K562 (cell line): ENCODE results near the gene FAM187B. TPM values are rescaled to one million over a fixed set of nuclear protein-coding genes. Genes with fewer than 3 reads are reported as not detected.

Experiments
- ATAC-seq: fragments of 200-7000 bp; cut with Tn5 transposase; 3 replicates; pipeline ENCODE4 v1.9.1; 2020; ENCODE audit warnings: moderate library complexity
- BruUV-seq: library from RNA; stranded (reverse); fragments of 400-500 nt; replicated peaks from 2 replicates; lab custom pipeline; 2021; lab: Mats Ljungman, UMichigan
- CTCF ChIA-PET: fragments of 300-600 bp; formaldehyde crosslinking; extraction: SDS; loops from one replicate; lab custom pipeline; 2021; ENCODE audit warnings: low intra/inter-chr PET ratio; lab: Yijun Ruan, JAX
- POLR2A ChIA-PET: fragments of 300-600, 350-650 bp; sonication (Branson Sonifier 250); formaldehyde crosslinking; extraction: SDS; loops from one replicate; lab custom pipeline; 2021; ENCODE audit warnings: antibody characterized with exemption, inconsistent platforms; lab: Yijun Ruan, JAX
- DNase-seq, 4 experiments: peaks; one replicate each; pipeline versions ENCODE4 v3.0.0 to v3.0.0-alpha.2; 2011 to 2018; ENCODE audit warnings: low spot score in 3 of 4, mixed read lengths in 3 of 4; ENCODE audit errors: extremely low read depth in 1 of 4
- FAIRE-seq: peaks from 2 replicates; lab custom pipeline; 2011; peaks lifted over from hg19 to GRCh38; lab: Jason Lieb, UNC
- H2AFZ ChIP-seq: 2 replicates; pipeline ENCODE4 v1.6.0; 2011; ENCODE audit warnings: low read depth, low read length, control low read depth, inconsistent platforms
- H3K27ac ChIP-seq: fragments of 200-600 bp; 3 replicates; pipeline ENCODE4 v1.8.0; 2011; ENCODE audit warnings: low read depth, mild to moderate bottlenecking, control low read depth, inconsistent platforms, low read length, moderate library complexity, mixed read lengths; ENCODE audit errors: extremely low read depth
- H3K27me3 ChIP-seq, 2 experiments: fragments of 300-600 bp in 1 of 2; 2 replicates in 1 of 2; 3 replicates in 1 of 2; pipeline versions ENCODE4 v1.6.0 to v1.8.0; 2011; ENCODE audit warnings: inconsistent platforms in 2 of 2, low read length in 2 of 2, mild to moderate bottlenecking in 1 of 2, mixed read lengths in 1 of 2, moderate library complexity in 1 of 2; ENCODE audit not compliant: control insufficient read depth in 2 of 2, insufficient read depth in 2 of 2
- H3K36me3 ChIP-seq: fragments of 300-600 bp; 3 replicates; pipeline ENCODE4 v1.8.0; 2011; ENCODE audit warnings: mild to moderate bottlenecking, low read length, inconsistent platforms; ENCODE audit not compliant: control insufficient read depth, insufficient read depth
- H3K4me1 ChIP-seq, 2 experiments: fragments of 200-600 bp in 1 of 2; replicated peaks in 1 of 2; 2 replicates in 1 of 2; 3 replicates in 1 of 2; pipeline versions ENCODE4 v1.5.1 to v1.8.0; 2011; ENCODE audit warnings: inconsistent platforms in 2 of 2, low read length in 2 of 2, mild to moderate bottlenecking in 1 of 2, mixed read lengths in 1 of 2, moderate library complexity in 1 of 2; ENCODE audit not compliant: control insufficient read depth in 2 of 2, insufficient read depth in 2 of 2
- H3K4me2 ChIP-seq: 2 replicates; pipeline ENCODE4 v1.6.1; 2011; ENCODE audit warnings: low read length, control low read depth, inconsistent platforms, mixed read lengths; ENCODE audit not compliant: insufficient read depth
- H3K4me3 ChIP-seq: fragments of 200-600 bp; sonication (generic), shearing (Covaris generic); 2 replicates; pipeline ENCODE4 v1.5.1; 2016; ENCODE audit warnings: control low read depth, inconsistent platforms
- H3K79me2 ChIP-seq: fragments of 200-600 bp; 3 replicates; pipeline ENCODE4 v1.8.0; 2011; ENCODE audit warnings: low read length, inconsistent platforms; ENCODE audit not compliant: control insufficient read depth, insufficient read depth
- H3K9ac ChIP-seq, 2 experiments: 2 replicates each; pipeline versions ENCODE4 v1.6.0 to v1.6.1; 2011; ENCODE audit warnings: low read depth in 2 of 2, low read length in 2 of 2, control low read depth in 1 of 2, inconsistent platforms in 1 of 2, mild to moderate bottlenecking in 1 of 2, mixed read lengths in 1 of 2; ENCODE audit not compliant: insufficient read depth in 1 of 2
- H3K9me1 ChIP-seq: one replicate; pipeline ENCODE4 v1.6.0; 2011; ENCODE audit warnings: inconsistent platforms, mild to moderate bottlenecking, low read length, moderate library complexity; ENCODE audit not compliant: control insufficient read depth, insufficient read depth
- H3K9me3 ChIP-seq: replicated peaks from 2 replicates; pipeline ENCODE4 v1.5.1; 2011; ENCODE audit warnings: low read depth, low read length, inconsistent platforms; ENCODE audit not compliant: control insufficient read depth, insufficient read depth
- H4K20me1 ChIP-seq: replicated peaks from 2 replicates; pipeline ENCODE4 v1.6.1; 2011; ENCODE audit warnings: low read length, inconsistent platforms, mixed read lengths; ENCODE audit not compliant: control insufficient read depth, insufficient read depth
- CSDE1 ChIP-seq, 2 experiments: fragments of 450-650 bp; IDR thresholded peaks; 2 replicates each; pipeline ENCODE4 v1.6.1; 2016; ENCODE audit warnings: mild to moderate bottlenecking in 1 of 2
- FOXK1 ChIP-seq: sonication (generic); formaldehyde crosslinking; IDR thresholded peaks from 2 replicates; pipeline ENCODE4 v1.8.0; 2022; ENCODE audit warnings: missing genetic modification reagents, mild to moderate bottlenecking, borderline replicate concordance
- PHF21A ChIP-seq: fragments of 450-650 bp; IDR thresholded peaks from 2 replicates; pipeline ENCODE4 v1.6.1; 2017; ENCODE audit warnings: low read depth, borderline replicate concordance
- POLR2AphosphoS2 ChIP-seq: IDR thresholded peaks from 2 replicates; pipeline ENCODE4 v1.6.1; 2012; ENCODE audit warnings: low read length, improper control_type of control experiment
- RB1 ChIP-seq: fragments of 450-650 bp; IDR thresholded peaks from 2 replicates; pipeline ENCODE4 v1.6.1; 2017; ENCODE audit warnings: low read depth, mild to moderate bottlenecking
- WGBS: fragments of 100-300 bp; shearing (Covaris generic); methylation state at CpG from one replicate; pipeline ENCODE4 v1.1.6; 2016; ENCODE audit warnings: low coverage, mixed read lengths; ENCODE audit not compliant: insufficient coverage; ENCODE audit errors: missing lambda C conversion rate; 5-methylcytosine and 5-hydroxymethylcytosine counted together
- in situ Hi-C: fragments of 300-500 bp; cut with MboI; formaldehyde crosslinking; loops from 4 replicates; pipeline ENCODE4 v1.15.0; 2018; ENCODE audit warnings: inconsistent platforms, mixed read lengths
- intact Hi-C: fragments of 100-400 bp; cut with micrococcal nuclease; formaldehyde crosslinking; loops from 2 replicates; pipeline ENCODE4 v1.14.2; 2022
- polyA plus RNA-seq, 8 experiments: library from polyadenylated mRNA; depleted of rRNA in 4 of 8; stranded (reverse) in 5 of 8; unstranded in 3 of 8; fragments of >200 nt; fragmentation: Nextera tagmentation in 2 of 8; fragmentation: Illumina TruSeq in 1 of 8; extraction: Ambion mirVana in 2 of 8; extraction: Trizol in 1 of 8; gene quantifications; 2 replicates each; pipeline versions ENCODE4 v1.2.1 to v1.2.3, GENCODE V29; 2011 to 2014; ENCODE audit warnings: inconsistent platforms in 1 of 8, missing spikeins in 1 of 8
- total RNA-seq, 7 experiments: library from RNA; depleted of rRNA in 6 of 7; stranded (reverse); fragments of >200 nt in 6 of 7; fragmentation: Illumina TruSeq in 2 of 7; extraction: Trizol in 2 of 7; gene quantifications; 2 replicates each; pipeline versions ENCODE4 v1.2.1 to v1.2.3, GENCODE V29; 2011 to 2021; ENCODE audit warnings: low replicate concordance in 1 of 7
- TF ChIP-seq, protein P1 (sequence below), 2 experiments: IDR thresholded peaks in 1 of 2; conservative IDR thresholded peaks in 1 of 2; 2 replicates each; pipeline ENCODE4 v1.6.1; 2016; ENCODE audit warnings: low read depth in 2 of 2, mild to moderate bottlenecking in 1 of 2, missing compliant biosample characterization in 1 of 2, missing genetic modification characterization in 1 of 2, moderate library complexity in 1 of 2
- TF ChIP-seq, protein P2 (sequence below): fragments of 450-650 bp; formaldehyde crosslinking; IDR thresholded peaks from 2 replicates; pipeline ENCODE4 v1.4.0; 2020; ENCODE audit warnings: mild to moderate bottlenecking, moderate library complexity
- TF ChIP-seq, protein P3 (sequence below): fragments of 450-650 bp; IDR thresholded peaks from 2 replicates; pipeline ENCODE4 v1.6.1; 2016; ENCODE audit warnings: borderline replicate concordance

The FAM187B gene
- total and polyA plus RNA-seq, 9 of the 15 experiments (the other 6 are each of a cell fraction or from before 2014, with no cell fraction given) = 0.04 to 0.09 TPM; not detected in 7

DNA sequence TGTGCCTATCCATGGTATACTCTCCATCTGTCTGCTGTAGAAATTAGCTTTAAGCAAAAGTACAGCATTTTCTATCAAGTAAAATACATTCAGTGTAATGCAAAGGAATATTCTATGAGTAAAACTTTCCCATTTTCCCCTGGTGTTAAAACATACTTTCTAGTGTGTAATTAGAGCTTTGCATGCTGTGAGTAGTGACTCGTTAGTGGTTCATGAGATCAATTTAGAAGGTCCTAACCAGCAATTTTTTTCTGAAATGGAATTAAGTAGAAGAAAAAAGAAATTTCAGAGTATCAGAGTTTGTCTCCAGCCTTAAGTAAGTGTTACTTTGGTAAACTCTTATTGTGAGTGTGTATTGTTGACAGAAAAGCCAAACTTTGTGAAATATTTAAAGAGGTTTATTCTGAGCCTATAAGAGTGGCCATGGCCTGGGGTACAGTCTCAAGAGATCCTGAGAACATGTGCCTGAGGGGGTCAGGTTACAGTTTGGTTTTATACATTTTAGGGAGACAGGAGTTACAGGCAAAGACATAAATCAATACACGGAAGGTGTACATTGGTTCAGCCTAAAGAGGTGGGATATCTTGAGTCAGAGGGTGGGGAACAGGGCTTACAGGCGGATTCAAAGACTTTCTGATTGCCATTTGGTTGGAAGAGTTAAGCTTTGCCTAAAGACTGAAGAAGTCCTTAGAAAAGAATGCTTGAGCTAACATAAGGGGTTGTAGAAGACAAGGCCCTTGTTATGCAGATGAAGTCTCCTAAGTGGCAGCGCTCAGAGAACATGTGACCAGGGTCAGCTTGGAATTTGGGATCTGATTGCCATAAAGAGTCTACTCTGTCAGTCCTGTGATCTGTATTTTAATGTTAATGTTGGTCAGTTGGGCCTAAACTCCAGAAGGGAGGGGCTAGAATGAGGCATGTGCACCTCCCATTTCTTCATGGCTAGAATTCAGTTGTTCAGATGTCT lies 25.5 kb downstream of the FAM187B start (continued):
- TF ChIP-seq, protein P1, sequence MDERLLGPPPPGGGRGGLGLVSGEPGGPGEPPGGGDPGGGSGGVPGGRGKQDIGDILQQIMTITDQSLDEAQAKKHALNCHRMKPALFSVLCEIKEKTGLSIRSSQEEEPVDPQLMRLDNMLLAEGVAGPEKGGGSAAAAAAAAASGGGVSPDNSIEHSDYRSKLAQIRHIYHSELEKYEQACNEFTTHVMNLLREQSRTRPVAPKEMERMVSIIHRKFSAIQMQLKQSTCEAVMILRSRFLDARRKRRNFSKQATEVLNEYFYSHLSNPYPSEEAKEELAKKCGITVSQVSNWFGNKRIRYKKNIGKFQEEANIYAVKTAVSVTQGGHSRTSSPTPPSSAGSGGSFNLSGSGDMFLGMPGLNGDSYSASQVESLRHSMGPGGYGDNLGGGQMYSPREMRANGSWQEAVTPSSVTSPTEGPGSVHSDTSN (CRISPR knock-in tag; IDR thresholded peaks at IDR 0.05; ENCODE audit: low read depth) = no peak
- TF ChIP-seq, protein P1 (tag; conservative IDR thresholded peaks at IDR 0.05; ENCODE audit: low read depth) = peak; percentile 82
- TF ChIP-seq, all 486 proteins: peak for 6

DNA sequence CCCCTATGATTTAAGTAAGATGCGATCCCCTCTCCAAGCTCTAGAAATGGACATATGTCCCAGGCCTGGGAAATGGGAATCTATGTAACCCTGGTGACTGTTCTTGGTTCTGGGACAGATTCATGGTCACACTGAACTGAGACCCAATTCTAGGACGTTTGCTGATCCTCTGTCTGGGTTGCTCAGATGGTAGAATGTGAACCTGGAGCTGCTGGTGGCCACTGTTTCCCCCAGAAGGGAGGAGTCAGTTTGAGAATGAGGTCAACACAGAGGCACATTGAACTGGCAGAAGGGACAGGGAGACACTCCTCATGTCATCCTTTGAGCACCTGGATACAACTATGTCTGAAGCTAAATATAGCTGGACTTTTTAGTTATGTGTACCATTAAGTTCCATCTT lies 29.1 kb downstream of the FAM187B start:
- BruUV-seq = no TSS peak
- Histone ChIP-seq H3K27me3 (no peaks in the 10 kb centered on the region), H3K4me1 (peaks cover 4 to 19% of the 10 kb centered on the region in 2 experiments; a peak in 4 of 5 replicates), H3K36me3 (no peaks in the 10 kb centered on the region), H4K20me1 (no peaks in the 10 kb centered on the region), H3K9me1 (no peaks in the 10 kb centered on the region), H3K9ac (no peak overlapping the region), H3K4me3 (no peak overlapping the region), H3K9me3 (0 out of 2 replicates have a peak, but pooled peaks cover 2% of the 10 kb centered on the region), H2AFZ (peak overlapping the region; percentile 4; the same call in 1 of the 2 replicates), H3K79me2 (no peaks in the 10 kb centered on the region), H3K27ac (no peak overlapping the region), H3K4me2 (no peak overlapping the region)
- DNase-seq = no peak
- no peak for ATAC-seq
- intact Hi-C loops (no loop called here), in situ Hi-C loops (no loop called here)
- 38% methylated on average over 2 of the region's 2 CpGs for WGBS
- FAIRE-seq = no peak
- ChIA-PET CTCF (no interaction called here), POLR2A (interaction anchor here (1.0 to 1.4 kb wide), 6 partner anchors 14 to 27 kb away, joined by 3 to 4 read pairs (median 4); no protein-coding TSS in a partner anchor)
- no peak for TF ChIP-seq POLR2AphosphoS2
- no peak for TF ChIP-seq FOXK1 (CRISPR knock-in tag)
- TF ChIP-seq RB1 = no peak
- TF ChIP-seq PHF21A = no peak
- no peak for TF ChIP-seq CSDE1 (IDR thresholded peaks at IDR 0.05)
- TF ChIP-seq, protein P2, sequence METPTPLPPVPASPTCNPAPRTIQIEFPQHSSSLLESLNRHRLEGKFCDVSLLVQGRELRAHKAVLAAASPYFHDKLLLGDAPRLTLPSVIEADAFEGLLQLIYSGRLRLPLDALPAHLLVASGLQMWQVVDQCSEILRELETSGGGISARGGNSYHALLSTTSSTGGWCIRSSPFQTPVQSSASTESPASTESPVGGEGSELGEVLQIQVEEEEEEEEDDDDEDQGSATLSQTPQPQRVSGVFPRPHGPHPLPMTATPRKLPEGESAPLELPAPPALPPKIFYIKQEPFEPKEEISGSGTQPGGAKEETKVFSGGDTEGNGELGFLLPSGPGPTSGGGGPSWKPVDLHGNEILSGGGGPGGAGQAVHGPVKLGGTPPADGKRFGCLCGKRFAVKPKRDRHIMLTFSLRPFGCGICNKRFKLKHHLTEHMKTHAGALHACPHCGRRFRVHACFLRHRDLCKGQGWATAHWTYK (CRISPR knock-in tag) = no peak
- TF ChIP-seq, protein P3, sequence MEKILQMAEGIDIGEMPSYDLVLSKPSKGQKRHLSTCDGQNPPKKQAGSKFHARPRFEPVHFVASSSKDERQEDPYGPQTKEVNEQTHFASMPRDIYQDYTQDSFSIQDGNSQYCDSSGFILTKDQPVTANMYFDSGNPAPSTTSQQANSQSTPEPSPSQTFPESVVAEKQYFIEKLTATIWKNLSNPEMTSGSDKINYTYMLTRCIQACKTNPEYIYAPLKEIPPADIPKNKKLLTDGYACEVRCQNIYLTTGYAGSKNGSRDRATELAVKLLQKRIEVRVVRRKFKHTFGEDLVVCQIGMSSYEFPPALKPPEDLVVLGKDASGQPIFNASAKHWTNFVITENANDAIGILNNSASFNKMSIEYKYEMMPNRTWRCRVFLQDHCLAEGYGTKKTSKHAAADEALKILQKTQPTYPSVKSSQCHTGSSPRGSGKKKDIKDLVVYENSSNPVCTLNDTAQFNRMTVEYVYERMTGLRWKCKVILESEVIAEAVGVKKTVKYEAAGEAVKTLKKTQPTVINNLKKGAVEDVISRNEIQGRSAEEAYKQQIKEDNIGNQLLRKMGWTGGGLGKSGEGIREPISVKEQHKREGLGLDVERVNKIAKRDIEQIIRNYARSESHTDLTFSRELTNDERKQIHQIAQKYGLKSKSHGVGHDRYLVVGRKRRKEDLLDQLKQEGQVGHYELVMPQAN = no peak
